Pancreas (tissue), 10 donors: ENCODE measurements around the gene TRAK1. TPM values are rescaled to one million over a fixed set of nuclear protein-coding genes. Genes with fewer than 3 reads are reported as not detected.

ENCODE experiments used
- ATAC-seq, 4 donors: fragments of 200-7000 bp; cut with Tn5 transposase; one replicate each; pipeline versions ENCODE4 v1.8.0 to v1.9.1; 2020; ENCODE audit warnings: mild to moderate bottlenecking in 4 of 4, moderate library complexity in 4 of 4
- DNase-seq, 6 donors: peaks; one replicate each; pipeline ENCODE4 v3.0.0-alpha.2; 2020
- FAIRE-seq: peaks from 2 replicates; lab custom pipeline; 2012; peaks lifted over from hg19 to GRCh38; lab: Jason Lieb, UNC
- H3K27ac ChIP-seq, 4 donors: fragments of 200-600 bp; sonication (generic); 1 replicate in 3 of 4; 2 replicates in 1 of 4; pipeline versions ENCODE4 v1.5.0 to v1.8.0; 2020
- H3K27me3 ChIP-seq, 4 donors: fragments of 200-600 bp; one replicate each; pipeline ENCODE4 v1.8.0; 2021
- H3K36me3 ChIP-seq, 3 donors: fragments of 200-600 bp; sonication (generic) in 1 of 3; one replicate each; pipeline versions ENCODE4 v1.5.0 to v1.8.0; 2020 to 2021
- H3K4me1 ChIP-seq, 3 donors: fragments of 200-600 bp; one replicate each; pipeline ENCODE4 v1.8.0; 2021
- H3K4me3 ChIP-seq, 4 donors: fragments of 200-600 bp; sonication (generic) in 2 of 4; one replicate each; pipeline versions ENCODE4 v1.5.0 to v1.8.0; 2020 to 2021
- H3K9me3 ChIP-seq, 4 donors: fragments of 200-600 bp; one replicate each; pipeline ENCODE4 v1.8.0; 2021
- WGBS, 2 donors: extraction: QIAGEN DNeasy Blood & Tissue Kit; methylation state at CpG; one replicate each; pipeline ENCODE4 v1.1.7; 2013; 5-methylcytosine and 5-hydroxymethylcytosine counted together
- intact Hi-C, 3 donors: fragments of 100-400 bp; cut with DNase I; formaldehyde crosslinking; loops; one replicate each; pipeline versions ENCODE4 v1.11.1 to v1.14.2; 2022
- polyA plus RNA-seq, 2 donors: library from polyadenylated mRNA; stranded (reverse); fragments of 200-250 nt; gene quantifications; one replicate each; pipeline ENCODE4 v1.2.3, GENCODE V29; 2013
- total RNA-seq, 6 donors: library from RNA; stranded (reverse); fragmentation: NEBNext Ultra II Directional in 4 of 6; extraction: Animal tissue kit (Norgen Biotek cat#: 25700) in 4 of 6; gene quantifications; one replicate each; pipeline versions ENCODE4 v1.2.1 to v1.2.4, GENCODE V29; 2021 to 2023
- TF ChIP-seq, protein P1 (sequence below), 4 donors: fragments of 200-600 bp; sonication (generic) in 3 of 4; IDR thresholded peaks; one replicate each; pipeline versions ENCODE4 v1.5.0 to v1.8.0; 2021; ENCODE audit warnings: antibody characterized with exemption in 4 of 4
- donor health status: healthy with polysubstance abuse.
- donor health status: DM: no; HTN: no; CAD: no; lungs with moderate emphysema.
- donor health status: DM: no; HTN: no; CAD: no.
- donor health status: control.
- donor health status: control.
- donor health status: Bipolar disorder and iron deficiency.
- donor health status: DM: yes; HTN: yes; CAD: no.
- donor health status: DM: no; HTN: no; CAD: no.
- donor health status: DM: no; HTN: no; CAD: no.
- donor health status: DM: yes; HTN: yes; CAD: no.

TRAK1 gene
- total and polyA plus RNA-seq, 8 donors: 9.3 to 24.3 (median 11.7) TPM

DNA sequence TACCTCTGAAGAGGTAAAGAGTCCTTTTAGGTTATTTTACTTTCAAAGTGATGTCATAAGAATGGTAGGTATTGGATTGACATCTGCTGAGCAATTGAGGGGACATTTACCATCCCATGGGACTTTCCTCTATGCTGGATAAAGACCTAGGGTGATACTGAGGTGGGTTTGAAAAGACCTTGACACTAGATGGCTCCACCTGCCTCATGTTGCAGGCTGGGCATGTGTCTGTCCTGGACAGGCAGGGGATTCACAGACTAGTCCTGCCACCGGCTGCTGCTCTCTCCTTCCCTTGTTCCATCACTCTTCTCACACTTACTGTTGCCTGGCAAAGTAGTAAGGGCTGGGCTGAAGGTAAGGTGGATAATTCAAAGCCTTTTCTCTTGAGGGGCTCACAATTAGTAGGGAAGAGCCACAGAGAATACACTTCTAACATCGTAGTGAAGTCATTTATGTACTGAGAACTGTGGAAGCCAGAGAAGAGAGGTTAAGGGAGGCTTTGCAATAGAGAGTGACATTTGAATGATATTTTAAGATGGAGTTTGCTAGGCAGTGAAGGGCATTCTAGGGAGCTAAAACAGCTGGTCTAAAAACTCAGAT, 27.7 kb downstream of the TRAK1 start:
- H3K27me3 ChIP-seq: no peaks in the 10 kb centered on the region
- WGBS, 2 donors: 68 to 74% methylated on average over 2 of the region's 2 CpGs
- TF ChIP-seq, protein P1, sequence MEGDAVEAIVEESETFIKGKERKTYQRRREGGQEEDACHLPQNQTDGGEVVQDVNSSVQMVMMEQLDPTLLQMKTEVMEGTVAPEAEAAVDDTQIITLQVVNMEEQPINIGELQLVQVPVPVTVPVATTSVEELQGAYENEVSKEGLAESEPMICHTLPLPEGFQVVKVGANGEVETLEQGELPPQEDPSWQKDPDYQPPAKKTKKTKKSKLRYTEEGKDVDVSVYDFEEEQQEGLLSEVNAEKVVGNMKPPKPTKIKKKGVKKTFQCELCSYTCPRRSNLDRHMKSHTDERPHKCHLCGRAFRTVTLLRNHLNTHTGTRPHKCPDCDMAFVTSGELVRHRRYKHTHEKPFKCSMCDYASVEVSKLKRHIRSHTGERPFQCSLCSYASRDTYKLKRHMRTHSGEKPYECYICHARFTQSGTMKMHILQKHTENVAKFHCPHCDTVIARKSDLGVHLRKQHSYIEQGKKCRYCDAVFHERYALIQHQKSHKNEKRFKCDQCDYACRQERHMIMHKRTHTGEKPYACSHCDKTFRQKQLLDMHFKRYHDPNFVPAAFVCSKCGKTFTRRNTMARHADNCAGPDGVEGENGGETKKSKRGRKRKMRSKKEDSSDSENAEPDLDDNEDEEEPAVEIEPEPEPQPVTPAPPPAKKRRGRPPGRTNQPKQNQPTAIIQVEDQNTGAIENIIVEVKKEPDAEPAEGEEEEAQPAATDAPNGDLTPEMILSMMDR (IDR thresholded peaks at IDR 0.05): no peak
- H3K36me3 ChIP-seq: no peaks in the 10 kb centered on the region
- no peak overlapping the region for H3K4me3 ChIP-seq
- ATAC-seq: peak in 3 of 4 donors; percentile 58 to 74 (median 63)
- no peak for FAIRE-seq
- intact Hi-C loops: loop anchor here (5.0 kb wide), 1 partner anchor 73 kb away; no protein-coding TSS in a partner anchor
- no peak overlapping the region for H3K27ac ChIP-seq
- no peaks in the 10 kb centered on the region for H3K9me3 ChIP-seq
- no peak for DNase-seq
- peaks cover 7 to 15% (median 9%) of the 10 kb centered on the region in 3 donors for H3K4me1 ChIP-seq

DNA sequence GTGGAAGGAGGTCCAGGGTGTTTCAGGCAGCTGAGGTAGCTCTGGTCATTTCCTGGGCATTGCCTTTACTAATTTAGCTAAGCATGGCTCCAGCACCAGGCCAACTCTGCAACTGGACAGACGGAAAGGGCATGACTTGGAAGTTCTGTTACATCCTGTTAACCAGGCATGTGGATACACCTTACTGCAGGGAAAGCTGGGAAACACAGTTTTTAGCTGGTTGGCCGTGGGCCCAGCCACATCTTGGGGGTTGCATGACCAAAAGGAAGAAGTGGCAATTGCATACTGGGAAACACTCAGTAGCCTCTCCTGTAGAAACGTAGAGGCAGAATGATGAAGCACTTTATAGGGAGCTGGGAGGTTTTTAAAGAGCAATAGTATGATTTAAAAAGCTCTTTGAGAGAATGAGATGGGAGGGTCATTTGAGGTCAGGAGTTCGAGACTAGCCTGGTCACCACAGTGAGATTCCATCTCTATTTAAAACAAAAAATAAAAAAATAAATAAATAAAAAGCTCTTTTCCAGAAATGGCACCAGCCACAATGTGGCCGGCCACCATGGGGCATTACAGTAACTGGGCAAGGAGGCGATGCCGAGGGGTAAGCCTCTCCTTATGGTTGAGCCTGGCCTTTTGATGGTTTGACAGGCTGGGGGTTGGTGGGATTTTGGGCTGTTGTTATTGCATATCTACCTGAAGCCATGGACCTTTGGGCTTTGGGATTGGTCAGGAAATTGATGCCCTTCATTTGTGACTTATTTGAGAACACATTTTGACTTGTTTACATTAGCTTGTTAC, 28.6 kb downstream of the TRAK1 start:
- DNase-seq: no peak
- Histone ChIP-seq H3K4me3 (no peak overlapping the region), H3K4me1 (peaks cover 7 to 15% (median 9%) of the 10 kb centered on the region in 3 donors), H3K9me3 (no peaks in the 10 kb centered on the region), H3K36me3 (no peaks in the 10 kb centered on the region), H3K27ac (peak overlapping the region in 1 of 4 donors; percentile 28), H3K27me3 (no peaks in the 10 kb centered on the region)
- no peak for ATAC-seq
- intact Hi-C loops: loop anchor here (5.0 kb wide), 1 partner anchor 73 kb away; no protein-coding TSS in a partner anchor
- WGBS, 2 donors: 84 to 86% methylated on average over 7 of the region's 7 CpGs
- FAIRE-seq: no peak
- TF ChIP-seq, protein P1 (IDR thresholded peaks at IDR 0.05): no peak

DNA sequence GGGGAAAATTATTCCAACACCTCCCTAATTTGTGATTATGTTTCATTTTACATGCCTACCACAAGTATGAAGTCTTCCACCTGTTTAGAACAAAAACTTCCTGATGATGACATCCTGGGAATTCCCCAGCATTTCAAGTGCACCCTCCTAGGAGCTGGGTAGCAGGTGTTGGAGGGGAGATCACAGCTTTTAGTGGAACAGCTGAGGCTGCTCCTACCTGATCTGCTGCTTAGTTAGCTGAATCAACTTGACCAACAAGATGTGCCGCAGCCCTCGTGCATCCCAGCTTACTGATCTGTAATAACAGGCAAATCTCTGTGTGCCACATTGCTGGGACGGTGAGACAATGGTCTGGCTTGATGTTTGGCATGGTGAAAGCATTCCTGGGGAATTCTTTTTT, 29.7 kb downstream of the TRAK1 start:
- ATAC-seq: peak in 2 of 4 donors; percentile 35 to 53
- intact Hi-C loops: no loop called here

DNA sequence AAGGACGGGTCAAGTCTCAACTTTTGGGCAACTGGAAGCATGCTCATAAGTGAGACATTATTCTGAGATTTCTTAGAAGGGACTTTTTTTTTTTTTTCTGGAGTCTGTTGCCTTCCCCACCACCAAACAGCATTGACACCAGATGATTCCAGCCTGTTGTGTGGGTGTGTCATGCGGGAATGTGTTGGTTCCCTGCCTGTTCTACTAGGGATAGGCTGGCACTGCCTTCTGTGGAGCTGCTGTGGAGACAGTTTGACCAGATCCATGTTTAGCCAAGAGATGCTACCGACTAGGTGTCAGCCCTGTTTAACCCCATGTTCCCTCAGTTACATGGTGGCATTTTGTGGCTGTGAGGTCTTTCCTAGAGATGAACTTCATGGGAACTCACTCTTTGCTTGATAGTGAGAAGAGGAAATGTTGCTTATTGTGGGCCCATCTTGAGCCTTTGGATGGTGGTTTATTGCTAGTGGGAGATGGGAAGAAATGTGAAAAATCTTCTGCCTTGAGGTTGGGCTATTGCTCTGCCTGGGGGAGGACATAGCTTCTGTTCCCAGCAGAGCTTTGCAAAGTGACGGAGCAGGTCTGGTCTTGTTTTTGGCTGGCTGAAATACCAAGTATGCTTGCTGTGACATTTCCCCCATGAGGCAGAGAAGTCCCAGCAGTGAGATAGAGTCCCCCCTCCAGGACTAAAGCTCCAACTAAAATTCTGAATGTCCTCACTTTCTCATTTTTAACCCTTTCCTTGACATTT, 31.3 kb downstream of the TRAK1 start:
- ATAC-seq (peak in 1 of 4 donors; percentile 20), DNase-seq (no peak), FAIRE-seq (no peak)
- Histone ChIP-seq H3K27ac (no peak overlapping the region), H3K9me3 (no peaks in the 10 kb centered on the region), H3K27me3 (no peaks in the 10 kb centered on the region), H3K4me3 (no peak overlapping the region), H3K36me3 (peaks cover 0 to 9% (median 0%) of the 10 kb centered on the region in 3 donors), H3K4me1 (peaks cover 7 to 13% (median 9%) of the 10 kb centered on the region in 3 donors)
- intact Hi-C loops: no loop called here
- WGBS, 2 donors: 62 to 64% methylated on average over 4 of the region's 4 CpGs
- TF ChIP-seq, protein P1 (IDR thresholded peaks at IDR 0.05): no peak

More for the DNA sequence above, 29.7 kb downstream of the TRAK1 start:
- peaks cover 0 to 6% (median 0%) of the 10 kb centered on the region in 3 donors for H3K36me3 ChIP-seq
- DNase-seq (no peak), FAIRE-seq (no peak)
- WGBS, 2 donors: 75 to 76% methylated on average over 3 of the region's 3 CpGs
- H3K9me3 ChIP-seq: no peaks in the 10 kb centered on the region
- no peak overlapping the region for H3K4me3 ChIP-seq
- TF ChIP-seq, protein P1 (IDR thresholded peaks at IDR 0.05): no peak
- H3K27ac ChIP-seq: peak overlapping the region in 2 of 4 donors; percentile 28 to 55
- peaks cover 7 to 15% (median 9%) of the 10 kb centered on the region in 3 donors for H3K4me1 ChIP-seq
- H3K27me3 ChIP-seq: no peaks in the 10 kb centered on the region
